Stomach (tissue), 9 donors: Measurements from ENCODE around the gene CD247. TPM values are rescaled to one million over a fixed set of nuclear protein-coding genes. Genes with fewer than 3 reads are reported as not detected.

Source experiments
- DNase-seq, 2 donors: peaks; one replicate each; pipeline versions ENCODE4 v3.0.0 to v3.0.0-alpha.2; 2013 to 2019
- H3K27ac ChIP-seq, 5 donors: fragments of 200-600 bp in 4 of 5; sonication (generic) in 4 of 5; one replicate each; pipeline ENCODE4 v1.5.1; 2013 to 2019; ENCODE audit warnings: mild to moderate bottlenecking in 1 of 5, moderate library complexity in 1 of 5
- H3K27me3 ChIP-seq, 3 donors: fragments of 200-600 bp; sonication (generic); one replicate each; pipeline ENCODE4 v1.5.1; 2017 to 2019; ENCODE audit warnings: mixed run types in 1 of 3
- H3K36me3 ChIP-seq, 4 donors: fragments of 200-600 bp; sonication (generic); 1 replicate in 3 of 4; 2 replicates in 1 of 4; pipeline ENCODE4 v1.5.1; 2016 to 2019
- H3K4me1 ChIP-seq, 4 donors: fragments of 200-600 bp; sonication (generic); one replicate each; pipeline ENCODE4 v1.5.1; 2016 to 2019
- H3K4me3 ChIP-seq, 4 donors: fragments of 200-600 bp; sonication (generic) in 3 of 4; one replicate each; pipeline ENCODE4 v1.5.1; 2016 to 2019; ENCODE audit warnings: mild to moderate bottlenecking in 1 of 4
- H3K9me3 ChIP-seq, 4 donors: fragments of 200-600 bp; sonication (generic); one replicate each; pipeline ENCODE4 v1.5.1; 2016 to 2019
- EP300 ChIP-seq: sonication (generic); formaldehyde crosslinking; IDR thresholded peaks from one replicate; pipeline ENCODE4 v1.6.1; 2017; ENCODE audit warnings: antibody characterized with exemption
- POLR2A ChIP-seq, 4 donors: fragments of 450-650 bp; IDR thresholded peaks; one replicate each; pipeline ENCODE4 v1.6.1; 2016; ENCODE audit warnings: antibody characterized with exemption in 4 of 4, control low read depth in 2 of 4, mild to moderate bottlenecking in 1 of 4, moderate library complexity in 1 of 4
- POLR2AphosphoS5 ChIP-seq, 3 donors: sonication (generic); formaldehyde crosslinking; IDR thresholded peaks; one replicate each; pipeline ENCODE4 v1.6.1; 2016; ENCODE audit warnings: antibody characterized with exemption in 3 of 3
- WGBS, 5 donors: extraction: QIAGEN DNeasy Blood & Tissue Kit in 3 of 5; methylation state at CpG; one replicate each; pipeline versions ENCODE4 v1.1.5 to v1.1.7; 2013 to 2018; 5-methylcytosine and 5-hydroxymethylcytosine counted together
- intact Hi-C: fragments of 100-400 bp; cut with DNase I; formaldehyde crosslinking; loops from one replicate; pipeline ENCODE4 v1.15.1; 2023; ENCODE audit warnings: low total_unique reads
- polyA plus RNA-seq, 3 donors: library from polyadenylated mRNA; stranded (reverse); fragments of 200-250 nt; gene quantifications; one replicate each; pipeline ENCODE4 v1.2.3, GENCODE V29; 2013
- total RNA-seq, 5 donors: library from RNA; depleted of rRNA; stranded (reverse); fragments of >200 nt; gene quantifications; one replicate each; pipeline versions ENCODE4 v1.1.0 to v1.2.3, GENCODE V29; 2014 to 2016
- TF ChIP-seq, protein P1 (sequence below), 7 experiments: fragments of 450-650 bp in 4 of 7; fragments of 200-600 bp in 3 of 7; sonication (generic) in 3 of 7; IDR thresholded peaks; one replicate each; pipeline ENCODE4 v1.5.1; 2016 to 2019; ENCODE audit warnings: antibody characterized with exemption in 7 of 7, control low read depth in 2 of 7, mild to moderate bottlenecking in 1 of 7
- donor health status: healthy with polysubstance abuse.
- donor health status: Bipolar disorder and iron deficiency.
- donor health status: healthy.

CD247 gene
- total and polyA plus RNA-seq, 8 donors: 0.68 to 6.7 (median 3.1) TPM; not detected in 3

- peak overlapping the region in 1 of 5 donors; percentile 7 for H3K27ac ChIP-seq
- DNase-seq: peak; percentile 92 to 96
- WGBS, 5 donors: 50 to 64% (median 52%) methylated on average over 10 to 12 of the region's 12 CpGs
- H3K4me1 ChIP-seq: peaks cover 9 to 18% (median 13%) of the 10 kb centered on the region in 4 donors
- H3K36me3 ChIP-seq: no peaks in the 10 kb centered on the region
- peak in 2 of 3 donors; percentile 10 to 75 for TF ChIP-seq POLR2AphosphoS5 (IDR thresholded peaks at IDR 0.05)
- TF ChIP-seq POLR2A (IDR thresholded peaks at IDR 0.05): no peak
- TF ChIP-seq, protein P1, sequence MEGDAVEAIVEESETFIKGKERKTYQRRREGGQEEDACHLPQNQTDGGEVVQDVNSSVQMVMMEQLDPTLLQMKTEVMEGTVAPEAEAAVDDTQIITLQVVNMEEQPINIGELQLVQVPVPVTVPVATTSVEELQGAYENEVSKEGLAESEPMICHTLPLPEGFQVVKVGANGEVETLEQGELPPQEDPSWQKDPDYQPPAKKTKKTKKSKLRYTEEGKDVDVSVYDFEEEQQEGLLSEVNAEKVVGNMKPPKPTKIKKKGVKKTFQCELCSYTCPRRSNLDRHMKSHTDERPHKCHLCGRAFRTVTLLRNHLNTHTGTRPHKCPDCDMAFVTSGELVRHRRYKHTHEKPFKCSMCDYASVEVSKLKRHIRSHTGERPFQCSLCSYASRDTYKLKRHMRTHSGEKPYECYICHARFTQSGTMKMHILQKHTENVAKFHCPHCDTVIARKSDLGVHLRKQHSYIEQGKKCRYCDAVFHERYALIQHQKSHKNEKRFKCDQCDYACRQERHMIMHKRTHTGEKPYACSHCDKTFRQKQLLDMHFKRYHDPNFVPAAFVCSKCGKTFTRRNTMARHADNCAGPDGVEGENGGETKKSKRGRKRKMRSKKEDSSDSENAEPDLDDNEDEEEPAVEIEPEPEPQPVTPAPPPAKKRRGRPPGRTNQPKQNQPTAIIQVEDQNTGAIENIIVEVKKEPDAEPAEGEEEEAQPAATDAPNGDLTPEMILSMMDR (IDR thresholded peaks at IDR 0.05): peak in 5 of 7 experiments; percentile 63 to 82 (median 76)
- no peak for TF ChIP-seq EP300
- H3K4me3 ChIP-seq: no peak overlapping the region
- peaks cover 0 to 36% (median 6%) of the 10 kb centered on the region in 3 donors for H3K27me3 ChIP-seq
- intact Hi-C loops: loop anchor here (5.0 to 10.0 kb wide), 2 partner anchors 177 to 380 kb away; no protein-coding TSS in a partner anchor
- H3K9me3 ChIP-seq: no peaks in the 10 kb centered on the region
Measured at GRCh38 chr1:167442142-167442848, 76.0 kb downstream of the CD247 start.

GRCh38 chr1:167441222-167441621 is 77.1 kb downstream of the CD247 start:
- no peak overlapping the region for H3K4me3 ChIP-seq
- TF ChIP-seq EP300 (no peak), POLR2AphosphoS5 (IDR thresholded peaks at IDR 0.05) (no peak), POLR2A (IDR thresholded peaks at IDR 0.05) (no peak)
- TF ChIP-seq, protein P1 (IDR thresholded peaks at IDR 0.05): no peak
- intact Hi-C loops: loop anchor here (5.0 to 10.0 kb wide), 2 partner anchors 176 to 379 kb away; no protein-coding TSS in a partner anchor
- H3K27me3 ChIP-seq: peaks cover 0 to 30% (median 6%) of the 10 kb centered on the region in 3 donors
- DNase-seq: no peak
- no peaks in the 10 kb centered on the region for H3K9me3 ChIP-seq
- no peaks in the 10 kb centered on the region for H3K36me3 ChIP-seq
- no peak overlapping the region for H3K27ac ChIP-seq
- WGBS, 5 donors: 92 to 99% (median 94%) methylated on average over 3 of the region's 3 CpGs
- H3K4me1 ChIP-seq: peaks cover 9 to 12% (median 11%) of the 10 kb centered on the region in 4 donors

DNA sequence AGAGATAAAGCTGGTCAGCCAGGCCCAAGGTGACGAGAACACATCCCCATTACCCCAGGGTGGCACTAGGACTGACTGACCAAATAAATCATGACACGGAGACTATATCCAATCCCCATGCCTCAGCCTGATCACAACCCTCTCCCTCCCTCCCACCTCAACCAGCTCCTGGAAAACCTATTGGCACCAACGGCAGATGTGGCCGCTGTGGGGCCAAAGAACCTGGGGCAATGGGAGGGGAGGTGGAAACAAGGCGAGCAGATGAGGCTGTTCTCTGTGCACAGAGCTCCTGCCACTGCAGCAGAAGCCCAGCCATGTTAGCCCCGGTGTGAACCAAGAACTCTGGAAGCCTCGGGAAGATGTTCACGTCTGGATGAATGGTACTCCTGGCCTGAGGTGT is 77.6 kb downstream of the CD247 start:
- TF ChIP-seq, protein P1 (IDR thresholded peaks at IDR 0.05): no peak
- TF ChIP-seq EP300 (no peak), POLR2AphosphoS5 (IDR thresholded peaks at IDR 0.05) (no peak), POLR2A (IDR thresholded peaks at IDR 0.05) (no peak)
- no peaks in the 10 kb centered on the region for H3K9me3 ChIP-seq

GRCh38 chr1:167440345-167440744 is 78.0 kb downstream of the CD247 start:
- intact Hi-C loops: loop anchor here (5.0 to 10.0 kb wide), 2 partner anchors 176 to 378 kb away; no protein-coding TSS in a partner anchor
- no peak overlapping the region for H3K27ac ChIP-seq
- no peaks in the 10 kb centered on the region for H3K9me3 ChIP-seq
- DNase-seq: no peak
- no peak overlapping the region for H3K4me3 ChIP-seq
- TF ChIP-seq POLR2AphosphoS5 (IDR thresholded peaks at IDR 0.05): no peak
- TF ChIP-seq, protein P1 (IDR thresholded peaks at IDR 0.05): no peak
- no peak for TF ChIP-seq EP300
- TF ChIP-seq POLR2A (IDR thresholded peaks at IDR 0.05): no peak
- peaks cover 0 to 30% (median 6%) of the 10 kb centered on the region in 3 donors for H3K27me3 ChIP-seq
- H3K4me1 ChIP-seq: peaks cover 9 to 12% (median 11%) of the 10 kb centered on the region in 4 donors
- 92 to 98% (median 96%) methylated on average over 4 of the region's 4 CpGs for whole genome bisulfite sequencing, 5 donors
- H3K36me3 ChIP-seq: no peaks in the 10 kb centered on the region

More for the DNA sequence above, 77.6 kb downstream of the CD247 start:
- Histone ChIP-seq H3K4me1 (peaks cover 9 to 12% (median 11%) of the 10 kb centered on the region in 4 donors), H3K36me3 (no peaks in the 10 kb centered on the region), H3K27me3 (peaks cover 0 to 30% (median 6%) of the 10 kb centered on the region in 3 donors), H3K4me3 (no peak overlapping the region), H3K27ac (no peak overlapping the region)
- intact Hi-C loops: loop anchor here (5.0 to 10.0 kb wide), 2 partner anchors 176 to 378 kb away; no protein-coding TSS in a partner anchor
- no peak for DNase-seq
- WGBS, 5 donors: 93 to 96% (median 94%) methylated on average over 8 of the region's 8 CpGs
